Kidney (tissue), 14 donors: Measurements from ENCODE around the gene ABCG8. TPM values are rescaled to one million over a fixed set of nuclear protein-coding genes. Genes with fewer than 3 reads are reported as not detected.

Experiments used
- DNase-seq, 5 donors: peaks; one replicate each; pipeline ENCODE4 v3.0.0-alpha.2; 2013 to 2020
- FAIRE-seq: peaks from 2 replicates; lab custom pipeline; 2012; peaks lifted over from hg19 to GRCh38; lab: Jason Lieb, UNC
- H3K27ac ChIP-seq, 2 donors: one replicate each; pipeline ENCODE4 v1.7.0; 2013; ENCODE audit warnings: low read depth in 2 of 2, low read length in 2 of 2, inconsistent platforms in 1 of 2
- H3K27me3 ChIP-seq: one replicate; pipeline ENCODE4 v1.7.1; 2013; ENCODE audit warnings: low read length, inconsistent platforms; ENCODE audit not compliant: control insufficient read depth, insufficient read depth
- H3K36me3 ChIP-seq, 3 donors: one replicate each; pipeline versions ENCODE4 v1.7.0 to v1.7.1; 2013; ENCODE audit warnings: low read length in 3 of 3, control low read depth in 1 of 3, inconsistent platforms in 1 of 3; ENCODE audit not compliant: insufficient read depth in 3 of 3, control insufficient read depth in 2 of 3
- H3K4me1 ChIP-seq, 3 donors: one replicate each; pipeline versions ENCODE4 v1.7.0 to v1.7.1; 2013; ENCODE audit warnings: low read length in 3 of 3, inconsistent platforms in 1 of 3, low read depth in 1 of 3; ENCODE audit not compliant: control insufficient read depth in 2 of 3, insufficient read depth in 2 of 3
- H3K4me3 ChIP-seq, 3 donors: one replicate each; pipeline versions ENCODE4 v1.7.0 to v1.8.1; 2013; ENCODE audit warnings: low read length in 3 of 3, control low read depth in 1 of 3, inconsistent platforms in 1 of 3
- H3K9ac ChIP-seq, 3 donors: one replicate each; pipeline versions ENCODE4 v1.7.0 to v1.7.1; 2013; ENCODE audit warnings: low read length in 3 of 3, control low read depth in 1 of 3, inconsistent platforms in 1 of 3
- H3K9me3 ChIP-seq, 3 donors: one replicate each; pipeline versions ENCODE4 v1.7.0 to v1.7.1; 2013; ENCODE audit warnings: low read length in 3 of 3, control low read depth in 1 of 3, inconsistent platforms in 1 of 3; ENCODE audit not compliant: control insufficient read depth in 2 of 3, insufficient read depth in 1 of 3
- intact Hi-C: fragments of 100-400 bp; cut with DNase I; formaldehyde crosslinking; loops from one replicate; pipeline ENCODE4 v1.11.1; 2022
- polyA plus RNA-seq: library from polyadenylated mRNA; stranded (reverse); fragments of 350-450 nt; fragmentation: Illumina TruSeq; extraction: RNeasy Lipid Tissue Mini Kit (QIAGEN cat#74804); gene quantifications from one replicate; pipeline ENCODE4 v1.2.3, GENCODE V29; 2014; ENCODE audit warnings: low read depth, low replicate concordance; ENCODE audit not compliant: insufficient read depth
- total RNA-seq: library from RNA; stranded (reverse); fragmentation: NEBNext Ultra II Directional; extraction: Animal tissue kit (Norgen Biotek cat#: 25700); gene quantifications from one replicate; pipeline ENCODE4 v1.2.1, GENCODE V29; 2021
- TF ChIP-seq, protein P1 (sequence below): IDR thresholded peaks from 3 replicates; pipeline ENCODE4 v1.5.1; 2012; ENCODE audit warnings: mild to moderate bottlenecking, moderate library complexity, borderline replicate concordance; ENCODE audit not compliant: insufficient read depth; ENCODE audit errors: extremely low read depth
- donor health status: control.
- donor health status: control.
- donor health status: control.
- donor health status: control.
- donor health status: control.
- donor health status: DM: yes; HTN: yes; CAD: no.
- donor health status: Normal renal cell carcinoma (clear cell type).

The ABCG8 gene
- total and polyA plus RNA-seq, 2 donors from 2014 or later = 0.09 to 0.13 TPM

DNA sequence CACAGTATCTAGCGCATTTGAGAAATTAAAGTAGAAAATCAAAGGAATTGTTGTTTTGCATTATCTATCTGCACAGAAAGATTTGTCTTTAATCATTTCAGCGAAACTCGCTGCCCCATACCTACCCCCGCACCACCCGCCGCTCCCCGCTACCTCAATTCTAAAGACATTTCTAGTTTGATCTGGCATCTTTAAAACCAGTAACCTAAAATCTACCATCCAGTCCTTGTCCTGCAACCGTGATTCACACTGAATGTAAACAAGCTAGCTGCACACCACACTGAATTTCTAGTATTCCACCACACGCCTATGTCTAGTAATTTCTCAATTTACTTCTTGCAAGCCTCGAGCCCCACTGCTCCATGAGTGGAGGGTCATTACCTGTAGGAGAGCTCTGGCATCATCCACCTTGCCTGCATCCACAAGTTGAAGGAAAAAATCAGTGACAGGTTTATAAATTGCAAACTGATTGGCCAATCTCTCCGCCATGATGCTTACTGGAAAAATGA lies 60.1 kb downstream of the ABCG8 start:
- FAIRE-seq (no peak), DNase-seq (no peak)
- TF ChIP-seq, protein P1, sequence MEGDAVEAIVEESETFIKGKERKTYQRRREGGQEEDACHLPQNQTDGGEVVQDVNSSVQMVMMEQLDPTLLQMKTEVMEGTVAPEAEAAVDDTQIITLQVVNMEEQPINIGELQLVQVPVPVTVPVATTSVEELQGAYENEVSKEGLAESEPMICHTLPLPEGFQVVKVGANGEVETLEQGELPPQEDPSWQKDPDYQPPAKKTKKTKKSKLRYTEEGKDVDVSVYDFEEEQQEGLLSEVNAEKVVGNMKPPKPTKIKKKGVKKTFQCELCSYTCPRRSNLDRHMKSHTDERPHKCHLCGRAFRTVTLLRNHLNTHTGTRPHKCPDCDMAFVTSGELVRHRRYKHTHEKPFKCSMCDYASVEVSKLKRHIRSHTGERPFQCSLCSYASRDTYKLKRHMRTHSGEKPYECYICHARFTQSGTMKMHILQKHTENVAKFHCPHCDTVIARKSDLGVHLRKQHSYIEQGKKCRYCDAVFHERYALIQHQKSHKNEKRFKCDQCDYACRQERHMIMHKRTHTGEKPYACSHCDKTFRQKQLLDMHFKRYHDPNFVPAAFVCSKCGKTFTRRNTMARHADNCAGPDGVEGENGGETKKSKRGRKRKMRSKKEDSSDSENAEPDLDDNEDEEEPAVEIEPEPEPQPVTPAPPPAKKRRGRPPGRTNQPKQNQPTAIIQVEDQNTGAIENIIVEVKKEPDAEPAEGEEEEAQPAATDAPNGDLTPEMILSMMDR = no peak
- no peak overlapping the region for H3K9ac ChIP-seq
- peaks cover 0 to 30% (median 19%) of the 10 kb centered on the region in 3 donors for H3K36me3 ChIP-seq
- no peaks in the 10 kb centered on the region for H3K9me3 ChIP-seq
- H3K27ac ChIP-seq = no peak overlapping the region
- H3K4me1 ChIP-seq = no peaks in the 10 kb centered on the region
- no peaks in the 10 kb centered on the region for H3K27me3 ChIP-seq
- intact Hi-C loops = no loop called here
- no peak overlapping the region for H3K4me3 ChIP-seq

- Histone ChIP-seq H3K4me1 (no peaks in the 10 kb centered on the region), H3K9me3 (no peaks in the 10 kb centered on the region), H3K36me3 (peaks cover 0 to 28% (median 18%) of the 10 kb centered on the region in 3 donors), H3K27me3 (no peaks in the 10 kb centered on the region), H3K9ac (no peak overlapping the region), H3K27ac (no peak overlapping the region), H3K4me3 (no peak overlapping the region)
- TF ChIP-seq, protein P1 = no peak
- FAIRE-seq (no peak), DNase-seq (no peak)
- intact Hi-C loops = no loop called here
Observed at GRCh38 chr2:43899589-43899988, 60.8 kb downstream of the ABCG8 start.

DNA sequence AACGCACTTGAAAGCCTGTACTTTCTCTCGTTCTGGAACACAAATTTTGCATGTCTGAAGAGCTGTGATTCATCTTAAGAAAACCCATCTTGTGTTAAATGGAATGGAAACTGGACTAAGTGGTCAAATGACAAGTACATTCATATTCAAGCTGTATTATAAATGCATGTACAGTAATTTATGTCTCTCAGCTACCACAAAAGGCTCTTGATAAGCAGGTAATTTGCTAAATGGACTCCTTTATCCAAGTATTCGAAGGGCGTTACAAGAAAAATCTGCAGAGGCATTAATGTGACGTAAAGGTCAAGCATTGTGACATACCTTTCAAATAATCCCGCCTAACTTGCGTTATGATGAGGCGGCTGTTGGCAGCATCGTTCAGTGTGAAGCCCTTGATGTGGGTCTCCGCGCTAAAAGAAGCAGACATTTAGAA lies 66.6 kb downstream of the ABCG8 start:
- Histone ChIP-seq H3K4me1 (no peaks in the 10 kb centered on the region), H3K27me3 (no peaks in the 10 kb centered on the region), H3K9me3 (no peaks in the 10 kb centered on the region), H3K4me3 (no peak overlapping the region), H3K27ac (no peak overlapping the region), H3K36me3 (peaks cover 4 to 18% (median 5%) of the 10 kb centered on the region in 3 donors), H3K9ac (no peak overlapping the region)
- intact Hi-C loops = no loop called here
- FAIRE-seq (no peak), DNase-seq (no peak)
- TF ChIP-seq, protein P1 = no peak

DNA sequence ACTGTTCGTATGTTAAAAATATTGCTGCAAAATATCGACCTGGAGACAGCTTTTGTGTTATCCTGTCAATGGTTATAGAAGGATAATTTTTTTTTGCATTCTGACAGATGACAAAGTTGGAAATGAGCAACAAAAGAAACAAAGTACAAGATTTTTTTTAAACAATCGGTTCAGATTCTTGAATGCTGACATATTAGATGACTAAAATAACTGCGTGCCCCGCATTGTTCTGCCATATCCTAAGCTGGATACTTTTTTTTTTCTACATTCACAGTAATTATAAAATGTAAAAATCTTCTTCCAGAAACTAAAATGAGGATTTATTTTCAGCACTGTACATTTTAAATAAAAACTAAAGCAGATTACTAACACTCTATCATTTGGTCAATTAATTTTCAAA lies 67.1 kb downstream of the ABCG8 start:
- TF ChIP-seq, protein P1 = no peak
- DNase-seq (no peak), FAIRE-seq (no peak)
- intact Hi-C loops = no loop called here
- no peaks in the 10 kb centered on the region for H3K9me3 ChIP-seq
- H3K4me3 ChIP-seq = no peak overlapping the region
- H3K27ac ChIP-seq = no peak overlapping the region
- H3K36me3 ChIP-seq = peaks cover 4 to 15% (median 5%) of the 10 kb centered on the region in 3 donors
- no peaks in the 10 kb centered on the region for H3K27me3 ChIP-seq
- H3K9ac ChIP-seq = no peak overlapping the region
- no peaks in the 10 kb centered on the region for H3K4me1 ChIP-seq
